SKM-1 (cell line): ENCODE data around the gene BICRAL.
"Not testable (repeated sequence)": the region's sequence is repeated elsewhere in the genome, so short reads cannot be mapped to it uniquely, and the experiment has no call there.

Experiments used
- DNase-seq: peaks from one replicate; lab custom pipeline; 2025; ENCODE audit not compliant: unreplicated experiment; lab: John Stamatoyannopoulos, UW

Gene BICRAL

DNA sequence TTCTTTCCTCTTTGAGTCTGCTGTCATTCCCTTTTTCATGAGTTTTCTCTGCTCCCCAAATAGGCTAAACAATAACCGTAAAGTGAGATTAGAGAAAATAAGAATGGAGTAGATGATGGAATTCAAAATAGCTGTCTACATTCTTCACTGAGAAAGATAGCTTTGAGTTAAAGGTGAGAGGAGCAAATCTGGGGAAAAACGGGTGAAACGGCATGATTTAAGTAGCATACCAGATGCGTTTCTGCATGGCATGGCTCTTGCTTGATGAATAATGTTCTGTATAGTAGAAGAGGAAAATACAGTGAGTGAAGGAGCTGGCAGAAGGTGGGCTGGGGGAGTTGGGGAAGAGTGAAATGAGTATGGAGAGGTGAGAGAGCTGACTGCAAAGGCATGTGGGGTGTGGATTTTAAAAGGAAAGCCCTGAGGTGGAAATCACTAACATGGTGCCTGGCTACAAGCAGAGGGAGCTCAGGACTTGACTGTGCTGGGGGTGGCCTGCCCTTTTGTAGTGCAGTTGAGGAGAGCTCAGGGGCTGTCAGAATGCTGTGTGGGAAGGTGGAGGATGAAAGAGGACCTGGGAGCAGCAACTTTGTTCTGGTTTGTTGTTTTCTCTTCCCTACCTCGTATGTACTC is 8.8 kb downstream of the BICRAL start:
- no peak for DNase-seq

DNA sequence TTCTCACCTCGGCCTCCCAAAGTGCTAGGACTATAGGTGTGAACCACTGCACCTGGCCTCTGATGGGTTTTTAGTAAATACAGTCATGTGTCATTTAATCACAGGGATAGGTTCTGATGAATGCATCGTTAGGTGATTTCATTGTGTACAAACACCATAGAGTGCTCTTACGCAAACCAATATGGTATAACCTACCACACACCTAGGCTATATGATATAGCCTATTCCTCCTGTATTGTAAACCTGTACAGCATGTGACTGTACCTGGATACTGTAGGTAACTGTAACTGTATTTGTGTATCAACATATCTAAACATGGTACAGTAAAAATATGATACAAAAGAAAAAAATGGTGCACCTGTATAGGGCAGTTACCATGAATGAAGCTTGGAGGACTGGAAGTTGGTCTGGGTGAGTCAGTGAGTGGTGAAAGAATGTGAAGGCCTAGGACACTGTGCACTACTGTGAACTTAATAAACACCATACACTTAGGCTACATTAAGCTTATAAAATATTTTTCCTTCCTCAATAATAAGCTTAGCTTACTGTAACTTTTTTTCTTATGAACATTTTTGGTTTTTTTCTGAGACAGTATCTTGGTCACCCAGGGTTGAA is 10.0 kb downstream of the BICRAL start:
- no peak for DNase-seq

DNA sequence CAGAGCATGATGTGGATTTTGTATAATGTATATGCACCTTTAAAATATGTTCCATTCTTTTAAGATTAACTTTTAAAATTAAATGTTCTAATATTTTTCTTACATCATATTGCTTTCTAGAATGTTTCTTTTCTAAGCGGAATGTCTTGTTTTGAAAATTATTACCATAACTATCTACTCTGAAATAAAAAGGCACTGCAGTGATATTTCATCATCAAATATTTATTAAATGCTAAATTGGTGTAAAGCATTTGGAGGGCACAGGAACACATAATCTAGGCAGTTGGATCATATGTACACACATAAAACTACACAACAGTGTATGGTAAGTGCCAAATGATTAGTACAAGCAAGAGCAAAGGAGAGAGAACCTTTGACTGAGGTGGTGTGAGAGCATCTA is 13.8 kb downstream of the BICRAL start:
- no peak for DNase-seq

DNA sequence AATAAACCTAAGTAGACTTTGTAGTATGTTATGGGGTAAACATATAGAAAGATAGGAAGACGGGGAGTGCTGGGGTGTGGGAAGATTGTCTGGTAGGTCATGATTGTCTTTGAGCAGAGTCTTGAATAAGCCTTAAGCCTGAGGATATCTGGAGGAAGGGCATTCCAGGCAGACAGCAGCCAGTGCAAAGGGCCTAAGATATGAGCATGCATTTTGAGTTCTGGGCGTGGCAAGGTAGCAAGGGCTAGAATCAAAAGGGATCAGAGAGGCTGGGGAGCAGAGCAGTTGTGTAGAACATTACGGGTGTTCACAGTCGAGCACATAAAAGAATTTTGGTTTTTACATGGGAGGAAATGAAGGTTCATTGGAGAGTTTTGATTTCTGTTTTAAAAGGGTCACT is 14.3 kb downstream of the BICRAL start:
- no peak for DNase-seq

DNA sequence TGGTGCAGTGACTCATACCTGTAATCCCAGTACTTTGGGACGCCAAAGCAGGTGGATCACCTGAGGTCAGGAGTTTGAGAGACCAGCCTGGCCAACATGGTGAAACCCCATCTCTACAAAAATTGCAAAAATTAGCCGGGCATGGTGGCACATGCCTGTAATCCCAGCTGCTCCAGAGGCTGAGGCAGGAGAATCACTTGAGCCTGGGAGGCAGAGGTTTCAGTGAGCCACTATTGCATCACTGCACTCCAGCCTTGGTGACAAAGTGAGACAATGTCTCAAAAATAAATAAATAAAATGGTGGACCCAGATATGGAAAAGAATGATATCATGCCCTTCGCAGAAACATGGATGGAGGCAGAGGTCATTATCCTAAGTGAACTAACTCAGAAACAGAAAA is 15.8 kb downstream of the BICRAL start:
- not testable (repeated sequence) for DNase-seq

DNA sequence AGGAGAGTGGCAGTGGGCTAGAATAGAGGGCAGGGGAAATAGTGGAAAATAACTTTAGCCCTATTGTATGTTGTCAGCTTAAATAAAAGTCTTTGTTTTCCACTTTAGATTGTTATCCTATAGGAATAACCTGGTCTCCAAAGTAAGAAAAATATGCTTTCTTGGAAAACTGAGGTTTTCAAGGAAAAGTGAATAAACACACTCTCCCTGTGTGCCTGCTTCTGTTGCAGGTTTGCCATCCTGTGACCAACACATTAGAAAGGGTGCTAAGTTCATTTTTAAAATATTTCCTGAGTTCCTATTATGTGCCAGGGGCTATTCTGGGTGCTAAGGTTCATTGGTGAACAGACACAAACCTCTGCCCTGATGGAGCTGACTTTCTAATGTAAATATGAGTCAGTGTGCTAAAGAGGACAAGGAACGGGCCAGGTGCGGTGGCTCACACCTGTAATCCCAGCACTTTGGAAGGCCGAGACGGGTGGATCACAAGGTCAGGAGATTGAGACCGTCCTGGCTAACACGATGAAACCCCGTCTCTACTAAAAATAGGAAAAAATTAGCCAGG is 23.5 kb downstream of the BICRAL start:
- no peak for DNase-seq

DNA sequence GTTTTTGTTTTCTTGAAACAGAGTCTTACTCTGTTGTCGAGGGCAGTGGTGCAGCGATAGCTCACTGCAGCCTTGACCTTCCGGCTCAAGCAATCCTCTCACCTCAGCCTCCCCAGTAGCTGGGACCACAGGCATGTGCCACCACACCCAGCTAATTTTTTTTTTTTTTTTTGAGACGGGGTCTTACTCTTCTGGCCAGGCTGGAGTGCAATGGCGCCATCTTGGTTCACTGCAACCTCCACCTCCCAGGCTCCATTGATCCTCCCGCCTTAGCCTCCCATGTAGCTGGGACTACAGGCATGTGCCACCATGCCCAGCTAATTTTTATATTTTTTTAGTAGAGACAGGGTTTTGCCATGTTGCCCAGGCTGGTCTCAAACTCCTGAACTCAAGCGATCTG is 24.5 kb downstream of the BICRAL start:
- not testable (repeated sequence) for DNase-seq

DNA sequence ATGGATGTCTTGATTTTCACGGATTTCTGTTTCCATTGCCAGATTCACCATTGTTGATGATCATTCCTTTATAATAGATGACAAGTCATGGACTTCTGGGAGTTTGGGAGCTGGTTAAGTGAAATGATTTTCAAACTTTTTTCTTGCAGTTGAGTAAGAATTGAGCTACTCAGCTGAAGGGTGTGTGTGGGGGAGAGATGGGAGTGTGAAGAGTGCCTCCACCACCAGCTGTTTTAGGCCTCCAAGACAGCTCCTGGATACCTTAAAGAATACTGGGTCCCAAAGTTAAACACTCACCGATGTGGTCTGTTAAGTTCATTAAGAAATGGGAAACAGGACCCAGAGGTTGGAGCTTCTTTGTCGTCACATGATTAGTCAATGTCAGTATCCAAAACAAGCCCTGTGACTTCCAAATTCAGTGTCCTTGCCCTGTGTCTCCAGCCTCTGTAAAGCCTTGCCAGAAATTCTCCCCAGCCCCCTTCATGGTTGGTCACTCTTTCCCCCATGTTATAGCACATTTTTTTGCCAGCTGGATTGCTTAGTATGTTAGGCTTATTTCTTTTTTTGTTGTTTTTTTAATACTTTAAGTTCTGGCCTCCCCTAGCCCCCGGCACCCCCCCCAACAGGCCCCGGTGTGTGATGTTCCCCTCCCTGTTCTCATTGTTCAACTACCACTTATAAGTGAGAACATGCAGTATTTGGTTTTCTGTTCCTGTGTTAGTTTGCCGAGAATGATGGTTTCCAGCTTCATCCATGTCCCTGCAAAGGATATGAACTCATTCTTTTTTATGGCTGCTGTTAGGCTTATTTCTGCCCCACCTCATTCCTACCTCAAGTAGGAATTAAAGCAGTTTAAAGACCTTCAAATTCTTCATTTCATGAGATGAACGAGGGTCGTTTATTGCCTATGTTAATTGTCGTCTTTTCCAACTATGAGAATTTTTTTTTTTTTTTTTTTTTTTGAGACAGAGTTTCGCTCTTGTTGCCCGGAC is 26.9 kb downstream of the BICRAL start:
- DNase-seq = no peak

DNA sequence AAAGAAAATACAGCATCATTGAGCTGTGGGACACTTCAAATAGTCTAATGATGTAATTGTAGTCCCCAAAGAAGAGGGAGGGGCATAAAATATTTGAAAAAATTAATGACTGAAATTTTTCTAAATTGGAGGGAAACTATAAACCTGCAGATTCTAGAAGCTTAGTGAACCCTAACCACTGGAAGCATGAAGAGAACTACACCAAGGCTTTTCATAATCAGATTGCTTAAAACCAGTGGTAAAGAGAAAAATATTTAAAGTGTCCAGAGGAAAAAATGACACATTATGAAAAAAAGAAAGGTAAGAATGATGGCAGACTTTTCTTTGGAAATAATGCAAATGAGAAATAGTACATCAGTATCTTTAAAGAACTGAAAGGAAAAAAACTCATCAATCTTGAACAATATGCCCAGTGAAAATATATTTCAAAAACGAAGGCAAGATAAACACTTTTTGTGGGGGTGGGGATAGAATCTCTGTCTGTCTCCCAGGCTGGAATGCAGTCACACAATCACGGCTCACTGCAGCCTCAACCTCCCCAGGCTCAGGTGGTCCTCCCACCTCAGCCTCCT is 31.3 kb downstream of the BICRAL start:
- no peak for DNase-seq

DNA sequence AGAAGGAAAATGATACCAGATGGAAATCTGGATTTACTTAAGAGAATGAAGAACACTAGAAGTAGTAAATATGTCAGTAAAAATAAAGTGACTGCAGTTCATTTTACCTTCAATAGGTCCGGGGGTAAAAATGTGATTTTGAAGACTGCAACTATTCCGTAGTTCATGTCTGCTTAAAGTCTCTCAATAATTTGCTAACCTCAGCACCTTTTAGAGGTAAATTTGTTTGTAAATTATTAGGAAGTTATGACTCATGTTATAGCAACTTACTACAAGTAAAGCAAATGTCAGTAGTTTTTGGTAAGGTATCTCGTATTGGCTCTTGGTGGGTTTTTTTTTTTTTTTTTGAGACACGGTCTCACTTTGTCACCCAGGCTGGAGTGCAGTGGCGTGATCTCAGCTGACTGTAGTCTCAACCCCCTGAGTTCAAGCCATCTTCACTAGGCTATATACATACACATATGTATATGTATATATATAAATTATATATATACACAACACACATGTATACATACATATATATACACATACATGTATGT is 32.1 kb downstream of the BICRAL start:
- DNase-seq = no peak

DNA sequence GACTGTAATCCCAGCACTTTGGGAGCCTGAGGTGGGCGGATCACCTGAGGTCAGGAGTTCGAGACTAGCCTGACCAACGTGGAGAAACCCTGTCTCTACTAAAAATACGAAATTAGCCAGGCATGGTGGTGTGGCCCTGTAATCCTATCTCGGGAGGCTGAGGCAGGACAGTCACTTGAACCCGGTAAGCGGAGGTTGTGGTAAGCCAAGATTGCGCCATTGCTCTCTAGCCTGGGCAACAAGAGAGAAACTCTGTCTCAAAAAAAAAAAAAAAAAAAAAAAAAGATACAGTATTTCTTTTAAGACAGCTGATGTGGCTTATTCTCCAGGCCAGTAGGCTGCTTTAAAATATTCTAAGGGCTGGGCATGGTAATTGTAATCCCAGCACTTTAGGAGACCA is 33.9 kb downstream of the BICRAL start:
- DNase-seq = peak; percentile 67

DNA sequence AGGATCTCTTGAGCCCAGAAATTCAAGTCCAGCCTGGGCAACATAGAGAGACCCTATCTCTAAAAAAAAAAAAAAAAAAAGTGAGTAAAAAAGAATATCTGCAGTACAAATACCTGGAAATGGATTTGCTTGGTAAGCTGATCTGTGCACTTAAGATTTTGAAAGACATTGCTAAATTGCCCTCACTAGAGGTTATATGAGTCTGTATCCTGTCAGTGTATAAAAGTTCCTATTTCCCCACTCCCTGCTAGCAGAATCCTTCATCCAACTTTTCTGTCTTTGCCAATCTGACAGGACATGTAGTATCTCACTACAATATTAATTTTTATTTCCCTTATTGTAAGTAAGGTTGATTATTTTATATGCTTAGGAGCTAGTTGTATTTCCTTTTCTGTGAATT is 36.1 kb downstream of the BICRAL start:
- DNase-seq = no peak

DNA sequence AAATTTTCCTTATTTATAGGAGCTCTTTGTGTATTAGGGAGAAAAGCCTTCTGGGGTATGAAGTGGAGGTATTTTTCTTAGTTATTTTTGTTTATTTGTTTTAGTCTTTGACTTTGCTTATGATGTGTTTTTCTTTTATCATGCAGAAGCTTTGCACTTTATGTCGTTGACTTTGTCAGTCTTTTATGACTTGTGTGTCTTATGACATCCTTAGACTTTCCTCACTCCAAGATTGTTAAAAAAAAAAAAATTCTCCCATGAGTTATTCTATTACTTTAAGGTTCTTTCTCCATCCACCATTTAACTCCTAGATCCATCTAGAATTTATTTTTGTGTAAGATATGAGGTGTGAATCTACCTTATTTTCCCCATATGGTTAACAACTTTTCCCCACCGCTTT is 36.6 kb downstream of the BICRAL start:
- no peak for DNase-seq

DNA sequence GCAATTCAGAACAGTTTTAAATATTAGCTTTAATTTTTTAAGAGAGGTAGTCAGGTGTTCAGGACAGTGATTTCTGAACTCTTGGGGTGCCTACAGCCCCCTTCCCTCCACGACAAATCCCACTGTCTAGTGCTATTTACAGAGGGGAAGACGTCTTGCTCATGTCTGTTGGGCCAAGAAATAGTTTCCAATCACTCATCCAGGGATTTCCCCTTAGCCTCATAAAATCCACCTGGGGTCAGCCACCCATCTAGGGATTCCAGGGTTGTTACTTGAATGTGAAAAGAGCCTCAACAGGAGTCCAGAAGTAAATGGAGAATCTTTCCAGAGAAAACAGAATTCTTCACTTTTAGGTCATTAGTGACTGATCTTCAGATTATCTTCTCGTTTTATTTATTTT is 37.0 kb downstream of the BICRAL start:
- DNase-seq = no peak

DNA sequence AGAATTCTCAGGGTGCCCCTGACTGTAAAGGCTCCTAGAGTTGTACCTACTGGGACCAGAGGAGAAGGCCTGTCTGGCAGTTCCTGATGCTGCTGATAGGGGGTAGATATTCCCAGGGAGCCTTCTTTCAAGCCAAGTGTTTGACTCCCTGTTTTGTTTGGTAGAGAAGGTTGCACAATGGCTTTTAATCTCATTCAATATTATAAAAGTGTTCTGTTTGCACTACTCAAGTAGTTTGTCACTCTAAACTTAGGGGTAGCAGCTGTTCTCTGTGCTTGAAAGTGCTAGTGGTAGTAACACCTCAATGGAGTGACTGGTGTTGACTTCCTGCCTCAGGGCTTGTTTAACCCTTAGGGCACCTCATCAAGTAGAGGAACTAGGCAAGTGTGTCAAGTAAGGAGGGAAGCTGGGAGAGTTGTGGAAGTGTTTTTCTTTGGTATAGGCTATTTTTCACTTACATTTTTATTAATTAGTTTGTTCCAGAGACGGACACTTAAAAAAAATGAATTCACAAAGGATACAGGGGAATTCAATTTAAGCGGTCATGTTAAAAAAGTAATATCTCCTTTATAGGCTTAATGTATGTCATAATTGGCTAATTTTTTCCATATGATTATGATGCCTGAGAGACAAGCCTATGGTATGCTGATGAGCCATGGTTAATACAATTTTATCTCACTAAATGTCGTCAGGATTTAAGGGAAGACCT is 38.1 kb downstream of the BICRAL start:
- DNase-seq = no peak

DNA sequence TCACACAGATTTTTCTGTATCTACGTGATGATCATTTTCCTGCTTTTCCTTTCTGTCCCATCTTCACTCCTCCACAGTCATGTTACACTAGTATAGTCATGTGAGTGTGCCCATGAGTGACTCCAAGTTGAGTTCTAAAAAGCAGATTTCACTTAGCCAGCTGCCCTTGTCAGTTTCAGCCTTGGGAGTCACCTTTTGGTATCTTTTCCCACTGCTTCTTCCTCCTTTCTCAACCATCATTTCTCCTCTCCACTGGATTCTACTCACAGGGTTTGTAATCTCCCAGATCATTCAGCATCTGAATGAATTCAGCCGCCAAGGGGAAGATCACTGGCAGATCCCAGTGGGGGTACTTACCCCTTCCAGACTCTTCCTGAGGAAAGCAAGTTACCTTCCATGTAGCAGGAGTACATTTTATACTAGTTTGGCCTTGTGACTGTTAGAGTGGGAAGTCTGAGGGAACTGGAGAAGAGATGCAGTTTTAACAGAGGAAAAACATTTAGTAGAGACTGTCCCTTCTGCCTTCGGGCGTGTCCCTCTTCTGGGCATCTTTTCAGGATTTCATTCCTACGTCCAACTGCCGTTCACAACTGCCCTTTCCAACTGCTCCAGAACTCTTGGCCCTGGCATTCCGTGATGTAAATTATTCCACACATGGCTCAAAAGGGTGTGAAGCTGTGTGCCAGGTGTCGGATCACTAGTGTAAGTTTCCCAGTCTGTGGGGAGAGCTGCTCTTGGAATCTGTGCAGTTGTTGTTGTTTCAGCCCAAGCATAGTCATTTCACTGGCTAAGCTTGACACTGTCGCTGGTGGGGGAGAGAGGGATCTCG is 38.9 kb downstream of the BICRAL start:
- DNase-seq = no peak

DNA sequence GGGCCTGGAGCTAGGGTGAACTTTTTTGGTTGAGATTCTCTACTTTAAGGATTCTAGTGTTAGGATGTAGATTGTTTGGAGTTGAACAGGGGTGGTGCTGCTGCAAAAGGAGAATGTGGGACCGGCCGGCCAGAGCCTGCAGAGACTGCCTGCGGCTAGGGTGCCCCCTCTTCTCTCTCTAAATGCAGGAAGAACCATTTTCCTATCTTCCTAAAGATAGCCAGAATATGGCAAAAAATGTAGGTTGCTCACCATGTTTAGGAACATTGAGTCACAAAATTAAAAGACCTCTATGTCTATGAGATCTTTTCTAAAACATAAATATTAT is 39.5 kb downstream of the BICRAL start:
- no peak for DNase-seq

DNA sequence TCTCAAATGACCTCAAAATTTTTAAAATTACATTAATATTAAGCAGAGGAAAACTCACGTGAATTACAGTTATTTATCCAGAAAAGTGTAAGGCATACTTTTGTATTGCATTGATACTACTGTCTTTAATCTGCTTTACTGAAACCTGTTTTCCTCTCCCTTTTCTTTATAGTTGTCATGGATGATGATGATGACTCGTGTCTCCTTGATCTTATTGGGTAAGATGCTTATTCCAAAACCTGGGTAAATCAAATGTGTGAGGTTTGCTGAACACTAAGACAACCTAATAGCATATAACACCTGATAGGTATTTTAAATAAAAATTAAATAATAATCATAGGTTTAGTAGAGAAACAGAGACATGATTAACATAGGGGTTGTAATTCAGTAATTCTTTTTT is 40.0 kb downstream of the BICRAL start:
- no peak for DNase-seq

DNA sequence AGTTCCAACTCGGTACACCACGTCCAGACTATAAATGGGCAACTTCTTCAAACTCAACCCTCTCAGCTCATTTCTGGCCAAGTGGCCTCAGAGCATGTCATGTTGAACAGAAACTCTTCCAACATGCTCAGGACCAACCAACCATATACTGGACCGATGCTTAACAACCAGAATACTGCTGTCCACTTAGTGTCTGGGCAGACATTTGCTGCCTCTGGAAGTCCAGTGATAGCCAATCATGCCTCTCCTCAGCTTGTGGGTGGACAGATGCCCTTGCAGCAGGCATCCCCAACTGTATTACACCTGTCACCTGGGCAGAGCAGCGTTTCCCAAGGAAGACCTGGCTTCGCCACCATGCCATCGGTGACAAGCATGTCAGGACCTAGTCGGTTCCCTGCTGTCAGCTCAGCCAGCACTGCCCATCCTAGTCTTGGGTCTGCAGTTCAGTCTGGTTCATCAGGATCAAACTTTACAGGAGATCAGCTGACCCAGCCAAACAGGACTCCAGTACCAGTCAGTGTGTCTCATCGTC is 47.8 kb downstream of the BICRAL start:
- no peak for DNase-seq
